HL-60 (cell line): ENCODE data around the gene METTL25.

Experiments
- DNase-seq, 2 experiments: peaks; one replicate each; pipeline ENCODE4 v3.0.0-alpha.2; 2010 to 2020; ENCODE audit warnings: low read depth in 1 of 2, low spot score in 1 of 2
- H3K27ac ChIP-seq: fragments of 250-450 bp; sonication (Bioruptor Pico); replicated peaks from 2 replicates; pipeline ENCODE4 v1.5.1; 2020; ENCODE audit warnings: mild to moderate bottlenecking, moderate library complexity
- H3K27me3 ChIP-seq: fragments of 250-450 bp; sonication (Bioruptor Pico); 2 replicates; pipeline ENCODE4 v1.5.1; 2021; ENCODE audit warnings: mild to moderate bottlenecking, moderate library complexity; ENCODE audit not compliant: insufficient read depth, poor library complexity, severe bottlenecking
- H3K4me3 ChIP-seq: replicated peaks from 2 replicates; pipeline ENCODE4 v1.5.1; 2011; ENCODE audit warnings: mild to moderate bottlenecking, control low read depth, low read length; ENCODE audit not compliant: insufficient read depth
- CTCF ChIP-seq: IDR thresholded peaks from one replicate; pipeline ENCODE4 v1.5.1; 2011; ENCODE audit warnings: low read length, control low read depth, inconsistent platforms; ENCODE audit not compliant: insufficient read depth
- GABPA ChIP-seq: IDR thresholded peaks from 2 replicates; pipeline ENCODE4 v1.6.1; 2012; ENCODE audit warnings: low read depth
- POLR2AphosphoS5 ChIP-seq: IDR thresholded peaks from 2 replicates; pipeline ENCODE4 v1.6.1; 2012; ENCODE audit warnings: low read depth
- REST ChIP-seq: IDR thresholded peaks from 2 replicates; pipeline ENCODE4 v1.6.1; 2012; ENCODE audit warnings: low read depth; ENCODE audit not compliant: insufficient replicate concordance
- SPI1 ChIP-seq: IDR thresholded peaks from 2 replicates; pipeline ENCODE4 v1.6.1; 2012; ENCODE audit warnings: low read depth, mild to moderate bottlenecking, borderline replicate concordance

METTL25 gene

GRCh38 chr12:82438356-82438755 is 80.0 kb downstream of the METTL25 start:
- Histone ChIP-seq H3K4me3 (no peak overlapping the region), H3K27me3 (no peaks in the 10 kb centered on the region), H3K27ac (no peak overlapping the region)
- DNase-seq, result no peak
- TF ChIP-seq REST, result no peak
- no peak for TF ChIP-seq GABPA
- no peak for TF ChIP-seq CTCF
- no peak for TF ChIP-seq POLR2AphosphoS5
- no peak for TF ChIP-seq SPI1

GRCh38 chr12:82440885-82441284 is 82.6 kb downstream of the METTL25 start:
- H3K27me3 ChIP-seq, result no peaks in the 10 kb centered on the region
- no peak for TF ChIP-seq CTCF
- no peak for TF ChIP-seq GABPA
- TF ChIP-seq REST, result no peak
- TF ChIP-seq SPI1, result no peak
- DNase-seq, result no peak
- no peak overlapping the region for H3K4me3 ChIP-seq
- no peak overlapping the region for H3K27ac ChIP-seq

DNA sequence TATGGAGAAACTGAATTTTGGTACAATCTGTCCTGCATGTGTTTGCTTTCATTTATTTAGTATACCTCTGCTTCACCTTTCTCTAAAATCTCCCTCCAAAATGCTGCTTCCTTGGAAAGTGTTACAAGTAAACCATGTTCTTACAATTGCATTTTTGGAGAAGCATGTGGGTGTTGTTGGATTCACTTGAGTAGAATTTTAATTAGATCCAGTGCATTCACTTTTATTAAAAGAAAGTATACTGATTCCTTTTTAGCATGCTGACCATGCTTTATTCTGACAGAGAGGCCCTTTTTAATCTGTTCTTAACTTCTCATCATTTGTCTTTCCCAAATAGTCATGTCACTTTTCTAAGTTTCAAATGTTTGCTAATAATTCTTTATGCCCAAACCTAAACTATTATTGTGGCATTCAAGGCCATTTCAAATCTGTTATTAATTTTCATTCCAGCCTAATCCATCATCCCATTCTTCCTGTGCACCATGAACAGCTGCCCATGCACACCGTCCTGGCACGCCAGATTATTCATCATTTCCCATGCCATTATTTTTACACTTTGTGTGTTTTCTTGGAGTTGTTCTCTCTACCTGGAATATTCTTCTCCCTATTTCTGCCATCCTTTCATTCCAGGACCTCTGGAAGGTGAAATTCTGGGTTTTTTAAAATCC is 90.7 kb downstream of the METTL25 start:
- TF ChIP-seq POLR2AphosphoS5 (no peak), CTCF (no peak), GABPA (no peak)
- no peak for DNase-seq
- no peaks in the 10 kb centered on the region for H3K27me3 ChIP-seq
- no peak overlapping the region for H3K27ac ChIP-seq
- no peak overlapping the region for H3K4me3 ChIP-seq

DNA sequence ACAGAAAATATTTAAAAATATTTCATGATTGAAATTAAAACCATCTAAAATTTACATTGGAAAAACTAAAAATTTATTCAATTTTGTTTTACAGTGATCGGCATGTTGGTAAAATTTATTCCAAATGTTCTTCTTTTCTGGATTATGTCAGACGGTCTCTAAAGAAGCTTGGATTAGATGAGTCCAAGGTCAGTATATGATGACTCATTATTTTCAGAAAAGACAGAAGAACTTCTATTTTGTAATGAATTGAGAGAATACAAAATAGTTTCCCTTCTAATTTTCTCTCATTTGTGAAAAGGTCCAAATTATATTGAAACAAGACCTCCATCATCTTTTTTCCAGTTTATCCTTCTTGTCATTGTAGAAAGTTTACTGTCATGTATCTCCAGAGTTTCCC is 98.3 kb downstream of the METTL25 start:
- Histone ChIP-seq H3K4me3 (no peak overlapping the region), H3K27ac (no peak overlapping the region), H3K27me3 (no peaks in the 10 kb centered on the region)
- no peak for DNase-seq
- TF ChIP-seq SPI1 (no peak), REST (no peak), GABPA (no peak), POLR2AphosphoS5 (no peak), CTCF (no peak)
